ENCODE measurements around the gene PKD1.

PKD1 gene

DNA sequence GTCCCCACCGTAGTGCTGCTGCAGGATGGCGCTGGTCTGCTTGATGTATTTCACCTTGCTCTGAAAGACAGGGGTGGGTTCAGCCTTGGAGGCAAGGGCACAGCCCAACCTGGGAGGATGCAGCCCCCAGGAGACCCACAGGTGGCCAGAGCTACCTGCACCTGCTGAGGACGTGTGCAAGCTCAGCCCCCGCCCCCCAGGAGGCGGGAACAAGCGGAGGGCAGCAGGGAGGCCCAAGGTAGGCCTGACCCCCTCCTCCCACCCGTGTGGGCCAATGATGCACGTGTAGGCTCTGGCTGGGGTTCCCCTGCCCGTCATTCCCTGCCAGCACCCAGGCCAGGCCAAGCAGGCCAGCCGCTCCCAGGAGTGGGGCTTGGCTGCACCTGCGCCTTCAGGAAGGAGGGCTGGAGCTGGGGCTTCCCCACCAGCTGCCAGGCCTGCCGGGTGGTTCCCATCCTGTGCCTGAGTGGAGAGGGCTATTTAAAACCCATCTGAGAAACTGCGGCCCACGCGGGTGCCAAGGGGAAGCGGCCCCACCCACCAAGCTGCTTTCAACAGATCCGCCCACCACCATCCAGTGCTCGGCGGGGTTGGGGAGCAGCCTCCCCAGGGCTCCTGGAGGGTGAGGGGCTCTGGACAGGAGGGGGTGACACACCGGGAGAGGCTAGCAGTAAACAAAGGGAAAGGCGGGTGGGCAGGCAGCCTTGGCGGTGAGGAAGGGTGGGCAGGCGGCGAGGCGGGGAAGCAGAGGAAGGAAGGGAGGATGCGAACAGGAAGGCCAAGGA lies 91.8 kb downstream of the PKD1 start:
- Histone ChIP-seq H3K36me3 (ENCODE audit: insufficient read depth, low read depth, low read length) (peaks cover 7% of the 10 kb centered on the region; the same call in 1 of the 2 replicates), H3K9me3 (ENCODE audit: insufficient read depth, low read depth, low read length) (no peaks in the 10 kb centered on the region), H3K9ac (ENCODE audit: low read depth, low read length) (no peak overlapping the region), H3K4me3 (ENCODE audit: low read length) (no peak overlapping the region), H3K4me1 (ENCODE audit: insufficient read depth, low read length) (peaks cover 4% of the 10 kb centered on the region; the same call in 1 of the 2 replicates), H3K27ac (ENCODE audit: low read length) (no peak overlapping the region), H3K27me3 (ENCODE audit: insufficient read depth, low read length) (no peaks in the 10 kb centered on the region)

DNA sequence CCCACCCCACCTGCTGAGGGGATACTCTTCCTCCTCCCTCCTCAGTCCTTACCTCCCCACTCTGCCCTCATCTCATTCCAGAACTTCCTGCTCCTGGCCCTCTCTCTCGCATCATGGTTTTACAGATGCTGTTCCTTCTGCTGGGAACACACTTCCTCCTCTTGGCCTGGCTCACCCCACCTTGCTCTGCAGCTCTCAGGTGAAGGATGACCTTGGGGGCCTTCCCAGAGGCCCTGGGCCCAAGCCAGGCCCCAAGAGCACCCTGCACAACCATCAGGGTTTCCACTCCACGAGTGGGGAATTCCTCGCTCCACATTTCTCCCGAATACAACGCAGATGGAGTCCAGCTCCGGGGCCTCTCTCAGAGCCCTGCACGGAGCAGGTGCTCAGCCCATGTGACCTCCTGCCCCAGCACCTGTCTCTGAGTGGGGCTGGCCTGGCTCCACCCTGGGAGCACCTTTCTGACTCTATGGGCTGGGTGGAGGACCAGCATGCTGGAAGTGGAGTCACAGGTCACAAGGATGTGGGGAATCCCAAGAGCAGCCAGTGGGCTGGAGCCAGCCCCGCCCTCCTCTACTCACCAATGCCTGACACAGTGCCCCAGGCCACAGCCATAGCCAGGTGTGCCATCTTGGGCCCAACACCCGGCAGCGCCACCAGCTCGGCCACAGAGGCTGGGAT lies 92.6 kb downstream of the PKD1 start:
- H3K27ac ChIP-seq (ENCODE audit: low read length): no peak overlapping the region
- H3K27me3 ChIP-seq (ENCODE audit: insufficient read depth, low read length): no peaks in the 10 kb centered on the region
- no peaks in the 10 kb centered on the region for H3K9me3 ChIP-seq (ENCODE audit: insufficient read depth, low read depth, low read length)
- no peak overlapping the region for H3K4me3 ChIP-seq (ENCODE audit: low read length)
- no peak overlapping the region for H3K9ac ChIP-seq (ENCODE audit: low read depth, low read length)
- H3K36me3 ChIP-seq (ENCODE audit: insufficient read depth, low read depth, low read length): peaks cover 7% of the 10 kb centered on the region; the same call in 1 of the 2 replicates
- H3K4me1 ChIP-seq (ENCODE audit: insufficient read depth, low read length): no peaks in the 10 kb centered on the region

DNA sequence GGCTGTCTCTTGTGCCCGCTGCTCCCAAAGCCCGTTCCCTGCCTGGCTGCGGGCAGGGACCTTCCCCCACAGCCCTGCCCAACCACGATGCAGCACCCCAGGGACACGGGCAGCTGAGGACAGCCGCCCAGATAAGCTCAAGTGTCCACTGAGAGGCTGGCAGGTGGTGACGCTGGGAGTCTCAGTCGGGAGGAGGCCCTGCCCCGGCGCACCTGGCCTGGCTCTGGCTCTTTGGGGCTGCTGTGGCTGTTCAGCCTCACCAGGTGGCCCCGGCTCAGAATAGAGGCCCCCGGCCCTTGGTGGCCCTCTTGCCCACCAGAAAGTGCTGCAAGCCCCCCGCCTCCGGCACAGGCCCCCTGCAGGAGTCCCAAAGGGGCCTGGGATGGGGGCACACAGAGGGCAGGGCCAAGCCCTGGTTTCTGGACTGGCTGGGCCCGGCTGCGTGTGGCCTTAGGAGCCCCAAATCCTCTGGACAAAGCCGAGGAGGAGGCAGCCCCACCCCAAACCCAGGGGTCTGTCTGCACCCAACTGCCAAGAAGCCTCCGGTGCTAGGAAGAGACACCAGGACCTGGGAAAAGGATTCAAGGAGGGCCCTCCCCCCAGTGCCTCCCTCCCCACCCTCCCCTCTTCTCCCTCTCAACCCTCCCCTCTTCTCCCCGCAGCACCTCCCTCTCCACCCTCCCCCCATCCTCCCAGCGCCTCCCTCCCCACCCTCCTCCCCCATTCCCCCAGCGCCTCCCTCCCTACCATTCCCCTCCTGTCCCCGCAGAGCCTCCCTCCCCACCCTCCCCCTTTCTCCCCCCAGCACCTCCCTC lies 93.3 kb downstream of the PKD1 start:
- Histone ChIP-seq H3K9ac (ENCODE audit: low read depth, low read length) (no peak overlapping the region), H3K4me1 (ENCODE audit: insufficient read depth, low read length) (no peaks in the 10 kb centered on the region)

DNA sequence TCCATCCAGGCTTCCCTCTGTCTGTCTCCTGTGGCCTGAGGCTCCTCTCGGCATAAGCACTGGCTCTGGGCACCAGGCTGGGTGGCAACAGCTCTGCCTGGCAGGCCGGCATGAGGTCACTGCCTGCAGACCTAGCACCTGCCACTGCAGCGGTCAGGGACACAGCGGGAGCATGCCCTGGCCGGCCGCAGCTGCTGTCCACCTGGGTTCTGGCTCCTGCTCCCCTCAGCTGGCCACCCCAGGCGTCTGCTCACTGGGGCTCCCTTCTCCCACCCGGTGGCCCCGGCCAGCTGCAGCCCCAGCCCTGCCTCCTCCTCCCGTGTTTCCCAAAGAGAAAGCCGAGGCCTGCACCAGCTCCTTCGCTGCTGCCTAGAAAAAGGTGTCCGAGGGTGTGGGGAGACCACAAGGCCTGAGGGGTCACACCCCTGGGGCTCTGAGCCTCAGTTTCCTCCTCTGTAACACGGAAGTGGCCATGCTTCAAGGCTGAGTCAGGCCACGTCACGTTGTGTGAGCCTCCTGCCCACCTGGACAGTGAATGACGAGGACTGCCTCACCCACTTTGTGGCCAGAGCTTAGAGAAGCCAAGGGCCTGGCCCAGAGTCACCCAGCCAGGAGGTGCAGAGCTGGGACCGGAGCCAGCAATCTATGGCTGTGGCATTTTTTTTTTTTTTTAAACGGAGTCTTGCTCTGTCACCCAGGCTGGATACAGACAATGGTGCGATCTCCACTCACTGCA lies 94.7 kb downstream of the PKD1 start:
- Histone ChIP-seq H3K27ac (ENCODE audit: low read length) (no peak overlapping the region), H3K36me3 (ENCODE audit: insufficient read depth, low read depth, low read length) (peaks cover 7% of the 10 kb centered on the region; the same call in 1 of the 2 replicates), H3K4me1 (ENCODE audit: insufficient read depth, low read length) (no peaks in the 10 kb centered on the region), H3K4me3 (ENCODE audit: low read length) (no peak overlapping the region), H3K9ac (ENCODE audit: low read depth, low read length) (no peak overlapping the region), H3K27me3 (ENCODE audit: insufficient read depth, low read length) (no peaks in the 10 kb centered on the region), H3K9me3 (ENCODE audit: insufficient read depth, low read depth, low read length) (no peaks in the 10 kb centered on the region)

More for the DNA sequence above, 93.3 kb downstream of the PKD1 start:
- Histone ChIP-seq H3K4me3 (ENCODE audit: low read length) (no peak overlapping the region), H3K9me3 (ENCODE audit: insufficient read depth, low read depth, low read length) (no peaks in the 10 kb centered on the region), H3K36me3 (ENCODE audit: insufficient read depth, low read depth, low read length) (peaks cover 7% of the 10 kb centered on the region; the same call in 1 of the 2 replicates), H3K27me3 (ENCODE audit: insufficient read depth, low read length) (no peaks in the 10 kb centered on the region), H3K27ac (ENCODE audit: low read length) (no peak overlapping the region)

DNA sequence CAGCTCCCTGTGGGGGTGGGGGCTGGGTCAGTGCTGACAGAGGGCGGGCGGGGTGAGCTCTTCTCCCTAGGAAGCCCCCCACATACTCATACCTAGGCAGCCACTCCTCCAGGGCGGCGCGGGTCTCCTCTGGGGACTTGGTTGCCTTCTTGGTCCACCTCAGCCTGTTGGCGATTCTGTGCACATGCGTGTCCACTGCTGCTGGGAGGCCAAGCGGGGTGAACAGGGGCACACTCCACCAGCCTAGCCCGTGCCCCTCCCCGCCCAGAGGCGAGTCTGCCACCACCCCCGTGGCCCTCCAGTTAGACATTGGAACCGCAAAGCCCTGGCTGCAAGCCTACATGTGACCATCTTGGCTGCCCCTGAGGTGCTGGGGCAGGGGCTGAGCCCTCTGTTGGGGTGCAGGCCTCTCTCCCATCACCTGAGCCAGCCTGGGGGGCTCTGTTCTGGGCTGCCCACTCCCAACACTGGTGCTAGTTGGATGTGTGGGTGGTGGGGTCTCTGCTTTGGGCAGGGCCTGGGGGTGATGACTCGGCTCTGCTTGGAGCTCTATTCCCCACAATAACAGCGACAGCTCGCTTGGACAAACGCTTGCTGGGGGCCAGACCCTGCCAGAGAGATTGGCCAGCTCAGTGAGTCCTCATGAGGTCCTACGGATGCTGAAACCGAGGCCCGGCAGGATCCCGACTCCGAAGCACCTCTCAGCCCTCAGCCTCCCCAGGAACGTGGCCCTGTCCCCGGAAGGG lies 95.5 kb downstream of the PKD1 start:
- peaks cover 7% of the 10 kb centered on the region; the same call in 1 of the 2 replicates for H3K36me3 ChIP-seq (ENCODE audit: insufficient read depth, low read depth, low read length)
- no peaks in the 10 kb centered on the region for H3K9me3 ChIP-seq (ENCODE audit: insufficient read depth, low read depth, low read length)
- H3K27me3 ChIP-seq (ENCODE audit: insufficient read depth, low read length): no peaks in the 10 kb centered on the region
- no peak overlapping the region for H3K27ac ChIP-seq (ENCODE audit: low read length)
- no peaks in the 10 kb centered on the region for H3K4me1 ChIP-seq (ENCODE audit: insufficient read depth, low read length)
- H3K4me3 ChIP-seq (ENCODE audit: low read length): no peak overlapping the region
- H3K9ac ChIP-seq (ENCODE audit: low read depth, low read length): no peak overlapping the region

DNA sequence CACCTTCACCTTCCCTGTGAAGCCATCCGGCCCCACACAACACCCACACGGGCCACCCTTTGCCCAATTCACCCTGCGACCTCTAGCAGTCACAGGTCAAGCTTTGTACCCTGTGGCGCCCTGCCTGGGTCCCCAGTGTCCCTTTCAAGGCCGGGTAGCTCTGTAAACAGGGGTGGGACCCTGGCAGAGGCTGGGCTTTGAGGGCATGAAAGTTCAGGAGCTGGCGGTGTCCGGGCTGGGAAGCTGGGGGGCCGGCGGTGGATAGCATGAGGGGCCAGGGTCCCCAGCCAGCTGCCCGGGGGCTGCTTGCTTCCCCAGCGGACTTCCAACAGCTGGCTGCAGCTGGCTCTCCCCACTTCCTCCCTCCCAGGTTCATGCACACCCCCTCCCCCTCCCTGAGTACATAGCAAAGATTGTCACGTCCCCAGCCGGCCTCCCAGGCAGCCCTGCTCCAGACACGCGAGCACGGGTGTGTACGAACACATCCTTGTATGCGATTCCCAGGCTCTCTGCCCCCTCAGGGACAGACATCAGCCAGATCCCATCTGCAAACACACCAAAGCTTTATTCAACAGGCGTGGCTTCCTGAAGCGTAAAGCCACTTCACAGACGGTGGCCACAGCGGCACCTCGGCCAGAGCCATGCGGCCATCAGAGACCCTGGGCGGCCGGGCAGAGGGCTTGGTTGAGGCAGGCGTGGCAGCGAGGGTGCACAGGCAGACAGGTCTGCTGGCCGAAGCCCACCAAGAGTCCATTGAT lies 96.2 kb downstream of the PKD1 start:
- no peaks in the 10 kb centered on the region for H3K4me1 ChIP-seq (ENCODE audit: insufficient read depth, low read length)
- H3K36me3 ChIP-seq (ENCODE audit: insufficient read depth, low read depth, low read length): peaks cover 7% of the 10 kb centered on the region; the same call in 1 of the 2 replicates
- H3K9ac ChIP-seq (ENCODE audit: low read depth, low read length): no peak overlapping the region
- H3K27ac ChIP-seq (ENCODE audit: low read length): no peak overlapping the region
- H3K9me3 ChIP-seq (ENCODE audit: insufficient read depth, low read depth, low read length): no peaks in the 10 kb centered on the region
- H3K4me3 ChIP-seq (ENCODE audit: low read length): no peak overlapping the region
- H3K27me3 ChIP-seq (ENCODE audit: insufficient read depth, low read length): no peaks in the 10 kb centered on the region
